CD4-positive, alpha-beta T cell treated with Interferon gamma for 1 hour (primary cell): ENCODE results near the gene RBMXL2.

Experiments
- DNase-seq: peaks from one replicate; pipeline ENCODE4 v3.0.0-alpha.2; 2020

RBMXL2 gene

DNA sequence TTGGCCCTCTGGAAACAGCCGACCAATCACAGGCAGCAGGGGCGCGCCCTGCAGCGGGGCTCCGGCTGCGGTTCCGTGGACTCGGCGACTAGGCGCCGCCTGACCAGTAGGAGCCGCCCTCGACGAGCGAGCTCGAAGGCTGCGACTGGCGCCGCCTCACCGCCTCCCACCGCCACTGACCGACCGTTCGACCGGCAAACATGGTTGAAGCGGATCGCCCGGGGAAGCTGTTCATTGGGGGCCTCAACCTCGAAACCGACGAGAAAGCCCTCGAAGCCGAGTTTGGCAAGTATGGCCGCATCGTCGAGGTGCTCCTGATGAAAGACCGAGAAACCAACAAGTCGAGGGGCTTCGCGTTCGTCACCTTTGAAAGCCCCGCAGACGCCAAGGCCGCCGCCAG lies at the start of gene RBMXL2:
Gene RBMXL2, plus strand, starts transcription at position 78 of the 400 bp plus-strand sequence. Its CDS starts 123 bp downstream, at position 201.
- DNase-seq = no peak

DNA sequence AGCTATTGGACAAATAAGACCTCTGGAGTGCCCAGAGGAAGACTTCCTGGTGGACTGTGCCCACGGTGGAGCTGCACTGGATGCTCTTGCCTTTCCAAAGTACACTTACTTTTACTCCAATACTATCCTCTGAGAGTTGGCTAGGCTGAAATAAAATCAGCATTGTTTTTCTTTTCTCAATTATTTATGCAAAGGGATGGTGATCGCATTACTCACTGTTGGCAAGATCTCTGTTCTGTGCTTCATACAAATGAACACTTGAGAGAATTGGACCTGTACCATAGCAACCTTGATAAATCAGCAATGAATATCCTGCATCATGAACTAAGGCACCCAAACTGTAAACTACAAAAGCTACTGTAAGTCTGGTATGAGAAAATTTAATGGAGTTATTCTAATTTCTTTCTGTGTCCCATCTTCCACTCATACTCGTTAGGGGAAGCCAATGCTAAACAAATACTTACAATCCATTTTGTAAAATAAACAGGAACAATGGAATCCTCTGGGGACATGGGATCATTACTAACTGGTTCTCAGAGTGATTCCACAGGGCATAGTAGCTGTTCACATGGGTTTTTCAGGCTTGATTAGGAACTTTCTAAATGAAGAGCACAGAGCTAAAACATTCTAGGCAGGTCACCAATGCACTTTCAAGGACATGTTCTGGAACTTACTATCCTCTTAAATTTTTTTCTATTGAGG lies 42.2 kb upstream of the RBMXL2 start:
- no peak for DNase-seq

DNA sequence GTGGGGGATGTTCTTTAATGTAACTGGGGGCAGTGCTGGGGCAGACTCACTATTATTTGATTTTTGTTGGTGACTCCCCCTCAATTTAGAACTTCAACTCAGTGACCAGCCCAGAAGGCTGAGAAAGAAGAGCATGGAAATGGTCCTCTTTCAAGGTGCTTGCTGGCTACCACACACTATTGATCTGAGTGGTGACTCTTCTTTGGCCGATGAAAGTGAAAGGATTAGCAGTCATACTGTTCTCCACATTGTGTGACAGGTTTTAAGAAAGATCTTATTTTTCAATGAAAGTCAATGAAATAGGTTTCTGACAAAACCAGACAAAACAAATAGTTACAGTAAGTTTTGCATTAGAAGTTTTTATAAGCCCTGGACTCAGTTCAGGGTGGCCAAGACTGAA lies 38.6 kb upstream of the RBMXL2 start:
- DNase-seq = no peak

DNA sequence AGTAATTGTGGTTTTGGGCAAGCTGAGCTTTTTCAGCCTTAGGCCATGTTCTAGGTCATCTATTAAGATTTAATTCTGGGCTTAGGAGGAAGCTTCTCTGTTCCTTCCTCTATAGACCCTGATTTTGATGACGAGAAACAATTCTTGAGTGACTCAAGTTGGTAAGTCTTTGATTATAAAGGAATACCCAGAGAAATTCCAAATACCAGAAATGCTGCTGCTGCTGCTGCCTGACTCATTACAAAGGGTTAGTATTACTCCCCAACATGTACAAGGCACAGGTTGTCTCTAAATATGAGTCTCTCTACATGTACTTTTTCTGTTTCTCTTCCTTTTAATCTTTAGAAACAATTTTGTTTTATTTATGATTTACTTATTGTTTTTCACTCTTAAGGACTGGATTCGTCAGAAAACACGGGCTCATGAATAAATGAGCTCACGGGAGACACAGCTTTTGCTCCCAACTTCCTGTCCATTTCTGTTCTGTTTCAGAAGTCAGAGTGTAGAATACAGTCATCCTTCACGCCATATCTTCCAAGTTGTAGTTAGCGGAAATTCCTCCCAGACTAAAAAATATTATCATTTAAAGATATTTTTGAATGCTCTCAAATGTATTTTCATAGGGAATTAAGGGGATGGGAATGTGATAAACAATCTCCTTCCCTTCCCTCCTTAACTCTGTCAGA lies 31.8 kb upstream of the RBMXL2 start:
- no peak for DNase-seq

DNA sequence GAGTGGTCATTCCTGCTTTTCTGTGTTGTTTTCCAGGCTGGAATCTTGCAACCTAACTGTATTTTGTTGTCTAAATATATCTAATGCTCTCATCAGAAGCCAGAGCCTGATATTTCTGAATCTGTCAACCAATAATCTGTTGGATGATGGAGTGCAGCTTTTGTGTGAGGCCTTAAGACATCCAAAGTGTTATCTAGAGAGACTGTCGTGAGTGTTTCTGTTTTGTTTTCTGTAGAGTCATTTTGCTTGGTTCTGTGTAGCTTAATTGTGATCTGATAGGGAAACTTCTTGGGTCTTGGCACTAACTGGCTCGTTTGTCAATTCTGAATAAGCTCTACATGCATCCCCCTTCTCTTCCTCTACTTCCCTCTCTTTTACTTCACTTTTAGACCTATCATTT lies 31.2 kb upstream of the RBMXL2 start:
- DNase-seq = no peak

DNA sequence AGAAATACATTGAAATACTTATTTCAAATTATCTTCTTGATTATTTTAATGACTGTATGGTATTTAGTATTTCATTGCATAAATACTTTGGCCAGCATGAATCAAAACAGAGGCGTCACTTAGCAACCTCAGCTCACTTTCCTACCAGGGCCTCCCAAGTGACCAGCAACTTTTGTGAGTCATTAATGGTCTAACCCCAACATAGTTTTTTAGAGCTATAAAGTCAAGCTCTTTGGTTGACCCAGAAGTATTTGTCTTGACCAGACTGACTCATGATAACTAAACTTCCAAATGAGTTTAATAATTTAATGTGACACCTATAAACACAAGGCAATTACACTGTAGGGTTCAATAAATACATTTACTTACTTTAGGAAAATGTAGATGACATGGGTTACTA lies 27.9 kb upstream of the RBMXL2 start:
- DNase-seq = no peak

DNA sequence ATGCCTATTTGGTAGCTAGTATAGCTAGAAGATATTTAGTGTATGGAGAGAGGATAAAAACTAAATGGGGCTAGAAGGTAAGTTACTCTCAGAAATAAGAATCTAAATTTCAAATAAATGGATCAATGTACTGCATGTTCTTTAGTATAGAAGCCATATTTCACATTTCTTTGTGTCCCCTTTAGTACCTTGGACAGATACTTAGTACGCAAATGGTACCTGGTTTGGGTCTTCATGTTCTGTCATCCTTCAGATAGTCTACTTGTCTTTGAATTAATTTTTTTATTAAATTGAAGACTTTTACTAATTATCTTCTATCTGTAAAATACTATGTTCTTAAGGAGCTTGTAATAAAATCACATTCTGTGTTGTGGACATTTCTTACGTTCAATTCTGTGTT lies 26.3 kb upstream of the RBMXL2 start:
- DNase-seq = no peak

DNA sequence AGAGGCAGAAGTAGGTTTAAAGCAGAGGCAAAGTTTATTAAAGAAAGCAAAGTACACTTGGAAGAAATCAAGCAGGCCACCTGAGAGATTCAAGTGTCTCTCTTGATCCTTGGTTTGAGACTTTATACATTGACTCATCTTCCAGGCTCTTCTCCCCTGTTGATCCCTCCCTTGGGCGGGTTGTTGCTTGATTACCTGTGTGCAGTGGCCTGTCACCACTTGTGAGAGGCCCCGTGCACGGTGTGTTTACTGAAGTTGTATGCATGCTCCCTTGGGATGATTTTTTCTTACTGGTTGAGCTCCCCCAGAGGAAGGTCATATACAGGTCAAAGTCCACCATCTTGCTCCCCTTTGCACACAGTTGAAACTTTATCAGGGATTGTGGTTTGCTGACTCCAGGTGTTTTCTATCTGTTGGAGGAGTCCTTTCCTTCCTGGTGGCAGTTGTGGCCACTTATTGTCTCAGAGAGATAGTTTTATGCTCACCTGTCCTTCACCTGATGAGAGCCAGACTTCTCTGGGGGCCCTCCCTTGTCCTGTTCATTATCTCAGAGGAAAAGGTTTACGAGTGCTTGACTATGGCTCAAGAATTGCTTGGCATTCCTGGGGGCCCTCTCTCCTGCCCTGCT lies 16.3 kb upstream of the RBMXL2 start:
- DNase-seq = no peak

DNA sequence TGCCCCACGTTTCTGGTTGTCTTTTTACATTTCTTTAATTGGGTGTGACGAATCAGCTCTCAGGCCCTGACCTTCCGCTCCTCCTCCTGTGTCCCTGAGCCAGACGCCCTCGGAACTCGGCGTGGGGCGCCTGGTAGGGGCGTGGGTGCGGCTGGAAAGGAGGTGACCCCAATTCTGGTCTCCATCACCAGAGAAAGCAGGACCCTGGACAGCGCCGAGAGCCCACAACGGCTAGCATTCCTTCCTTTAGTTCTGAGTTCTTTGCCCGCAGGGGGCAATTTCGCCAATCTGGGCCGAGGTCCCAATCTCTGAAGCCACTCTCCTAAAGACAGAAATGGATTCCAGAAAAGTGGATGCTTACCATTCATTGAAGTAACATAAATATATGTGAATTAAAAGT lies 11.7 kb upstream of the RBMXL2 start:
- no peak for DNase-seq

DNA sequence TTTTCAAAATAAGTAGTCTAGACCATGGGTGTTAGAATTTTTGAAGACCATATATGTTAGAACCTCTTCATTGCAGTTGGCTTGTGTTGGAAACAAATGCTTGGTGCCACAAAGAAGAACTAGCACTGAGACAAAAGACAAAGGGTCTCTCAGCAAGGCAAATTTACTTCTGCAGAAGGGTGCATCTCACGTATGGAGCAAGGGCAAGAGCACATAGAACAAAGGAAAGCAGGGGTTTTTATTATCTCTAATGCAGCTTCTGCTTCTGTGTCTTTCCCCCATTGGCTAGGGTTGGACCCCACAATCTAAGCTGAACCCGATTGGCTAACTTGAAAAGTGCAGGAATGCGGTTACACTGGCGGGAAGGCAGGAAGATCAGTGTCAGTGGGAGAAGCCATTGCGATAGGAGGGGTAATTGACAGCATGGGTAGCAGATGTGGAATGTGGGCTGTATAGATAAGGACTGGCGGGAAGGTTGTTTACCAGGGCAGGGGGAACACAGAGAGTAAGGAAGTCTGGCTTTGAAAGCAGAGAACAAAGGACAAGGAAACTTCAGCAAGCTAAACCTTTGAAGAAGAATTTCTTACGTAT lies 9.2 kb upstream of the RBMXL2 start:
- DNase-seq = no peak

DNA sequence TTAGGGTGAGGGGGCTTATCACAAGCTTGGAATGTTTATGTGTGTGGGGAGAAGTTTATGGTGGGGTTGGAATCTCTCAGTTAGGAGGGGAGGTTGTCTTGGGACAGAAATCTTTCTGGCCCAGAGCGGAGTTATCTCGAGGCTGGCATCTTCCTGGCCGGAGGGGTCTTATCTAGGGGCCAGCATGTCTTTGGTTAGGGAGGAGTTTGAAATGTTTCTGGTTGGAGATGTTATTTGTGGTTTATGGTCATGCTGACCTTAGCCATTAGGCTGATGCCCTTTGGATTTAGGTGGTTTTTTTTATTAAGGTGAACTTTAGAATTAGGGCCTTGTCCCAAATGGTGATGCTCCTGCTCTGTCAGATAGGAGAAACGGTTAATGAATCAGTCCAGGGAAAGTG lies 7.9 kb upstream of the RBMXL2 start:
- DNase-seq = no peak

DNA sequence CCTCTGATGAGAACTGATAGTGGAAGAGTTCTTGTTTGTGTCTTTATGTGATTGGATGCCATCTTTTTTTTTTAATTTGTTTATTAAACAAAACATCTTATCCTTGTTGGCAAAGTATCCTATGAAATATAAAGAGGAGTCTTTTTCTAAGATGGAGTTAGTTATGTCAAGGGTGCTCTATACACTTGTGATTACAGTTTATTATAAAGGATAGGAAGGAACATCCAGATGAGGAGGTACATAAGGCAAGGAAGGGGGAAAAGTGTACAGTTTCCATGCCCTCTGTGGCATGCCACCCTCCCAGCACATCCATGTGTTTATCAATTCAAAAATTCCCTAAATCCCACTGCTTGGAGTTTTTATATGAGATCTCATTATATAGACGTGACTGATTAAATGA lies 7.4 kb upstream of the RBMXL2 start:
- no peak for DNase-seq

DNA sequence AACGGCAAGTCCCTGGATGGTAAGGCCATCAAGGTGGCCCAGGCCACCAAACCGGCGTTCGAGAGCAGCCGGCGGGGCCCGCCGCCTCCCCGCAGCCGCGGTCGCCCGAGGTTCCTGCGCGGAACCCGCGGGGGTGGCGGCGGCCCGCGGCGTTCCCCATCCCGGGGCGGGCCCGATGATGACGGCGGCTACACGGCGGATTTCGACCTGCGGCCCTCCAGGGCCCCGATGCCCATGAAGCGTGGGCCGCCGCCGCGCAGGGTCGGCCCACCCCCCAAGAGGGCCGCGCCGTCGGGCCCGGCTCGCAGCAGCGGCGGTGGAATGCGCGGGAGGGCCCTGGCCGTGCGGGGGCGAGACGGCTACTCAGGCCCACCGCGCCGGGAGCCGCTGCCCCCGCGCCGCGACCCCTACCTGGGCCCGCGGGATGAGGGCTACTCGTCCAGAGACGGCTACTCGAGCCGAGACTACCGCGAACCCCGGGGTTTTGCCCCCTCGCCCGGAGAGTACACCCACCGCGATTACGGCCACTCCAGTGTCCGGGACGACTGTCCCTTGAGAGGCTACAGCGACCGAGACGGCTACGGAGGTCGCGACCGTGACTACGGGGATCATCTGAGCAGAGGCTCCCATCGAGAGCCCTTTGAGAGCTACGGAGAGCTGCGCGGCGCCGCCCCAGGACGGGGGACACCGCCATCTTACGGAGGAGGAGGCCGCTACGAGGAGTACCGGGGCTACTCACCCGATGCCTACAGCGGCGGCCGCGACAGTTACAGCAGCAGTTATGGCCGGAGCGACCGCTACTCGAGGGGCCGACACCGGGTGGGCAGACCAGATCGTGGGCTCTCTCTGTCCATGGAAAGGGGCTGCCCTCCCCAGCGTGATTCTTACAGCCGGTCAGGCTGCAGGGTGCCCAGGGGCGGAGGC lies 792 bp downstream of the RBMXL2 start:
- no peak for DNase-seq

DNA sequence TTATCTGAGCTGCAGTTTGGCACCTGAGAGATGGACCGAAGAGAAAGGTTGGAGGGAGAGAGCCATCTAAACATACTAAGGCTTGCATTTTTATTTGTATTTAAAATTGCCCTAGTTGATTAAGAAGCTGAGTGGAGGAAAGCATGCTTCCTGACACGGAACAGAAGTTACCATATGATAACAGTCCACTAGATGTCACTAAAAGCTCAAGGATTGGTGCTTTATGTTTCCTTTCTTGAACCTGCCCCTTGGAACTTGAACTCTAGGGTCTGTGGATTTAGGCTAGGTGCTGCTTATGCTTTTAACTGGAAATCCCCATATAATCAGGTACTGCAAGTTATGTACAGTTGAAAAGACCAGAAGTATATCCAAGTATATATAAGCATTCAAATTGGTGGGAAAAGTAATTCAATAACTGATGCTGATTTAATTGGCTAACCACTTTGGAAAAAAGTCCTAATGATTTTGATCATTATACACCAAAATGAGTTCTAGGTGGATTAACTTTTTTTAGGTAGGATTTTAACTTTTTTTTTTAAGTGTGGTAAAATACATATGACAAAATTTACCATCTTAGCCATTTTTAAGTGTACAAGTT lies 9.5 kb downstream of the RBMXL2 start:
- DNase-seq = no peak

DNA sequence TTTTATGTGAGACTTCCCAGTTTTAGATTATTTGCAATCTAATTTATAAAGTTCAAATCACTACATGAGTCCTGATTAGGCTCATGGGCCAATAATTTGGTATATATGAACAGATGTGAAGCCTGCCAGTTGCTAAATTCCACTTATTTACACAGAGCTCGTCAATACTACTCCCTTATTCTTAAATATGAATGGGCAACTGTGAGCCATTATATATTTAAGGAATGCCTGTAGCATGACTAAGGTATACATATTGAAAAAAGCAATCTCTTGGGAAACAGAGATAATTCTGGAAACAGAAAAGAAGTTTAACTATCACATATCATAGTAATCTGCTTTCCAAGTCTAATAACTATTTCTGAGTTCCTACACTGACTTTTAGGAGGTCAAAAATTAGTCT lies 27.0 kb downstream of the RBMXL2 start:
- DNase-seq = no peak

DNA sequence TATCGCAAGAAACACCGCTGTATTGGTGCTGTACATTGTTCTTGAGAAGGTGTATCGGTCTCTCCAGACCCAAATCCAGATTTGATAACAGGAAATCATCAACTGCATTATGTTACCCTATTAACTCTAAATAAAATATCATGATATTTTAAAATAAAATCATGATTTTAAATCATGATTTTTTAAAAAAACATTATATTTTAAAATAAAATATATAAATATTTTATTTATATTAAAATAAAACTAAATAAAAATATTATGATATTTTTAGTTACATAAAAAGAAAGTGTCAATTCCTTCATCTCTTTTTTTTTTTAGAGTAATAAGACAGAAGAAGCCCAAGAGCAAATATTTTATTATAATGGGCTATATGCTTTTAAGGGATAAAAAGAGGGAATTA lies 27.6 kb downstream of the RBMXL2 start:
- DNase-seq = no peak

DNA sequence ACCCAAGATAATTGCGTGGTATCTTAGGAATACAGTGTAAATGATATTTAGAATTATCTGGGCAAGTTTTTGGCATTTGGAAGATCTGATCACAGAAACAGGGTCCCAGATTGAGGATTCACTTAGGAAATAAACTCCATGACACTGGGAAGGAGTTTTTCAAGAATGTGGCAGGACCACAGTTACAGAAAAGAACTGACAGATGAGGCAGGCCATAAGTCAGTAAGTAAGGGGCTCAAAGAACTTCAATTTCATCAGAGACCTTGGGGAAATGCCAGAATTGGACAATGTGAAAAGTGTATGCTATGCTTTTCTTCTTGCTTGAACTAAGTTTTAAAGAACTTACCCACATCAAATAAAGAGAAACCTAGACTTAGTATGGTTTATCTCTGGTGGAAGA lies 49.3 kb downstream of the RBMXL2 start:
- DNase-seq = no peak
